Panc1 (cell line): ENCODE results near the gene FOXN4.

Source experiments
- POLR2AphosphoS5 ChIP-seq: IDR thresholded peaks from 2 replicates; pipeline ENCODE4 v1.6.1; 2012; ENCODE audit warnings: mild to moderate bottlenecking, low read depth, low read length, moderate library complexity
- SIN3A ChIP-seq: IDR thresholded peaks from 2 replicates; pipeline ENCODE4 v1.6.1; 2012; ENCODE audit warnings: low read depth, mild to moderate bottlenecking, low read length, moderate library complexity, borderline replicate concordance; ENCODE audit not compliant: insufficient read depth
- TCF7L2 ChIP-seq: IDR thresholded peaks from 2 replicates; pipeline ENCODE4 v1.6.1; 2011; ENCODE audit warnings: mild to moderate bottlenecking, low read depth, low read length, inconsistent platforms
- TF ChIP-seq, protein P1 (sequence below): fragments of 450-650 bp; IDR thresholded peaks from 2 replicates; pipeline ENCODE4 v1.5.1; 2017; ENCODE audit warnings: mild to moderate bottlenecking
- TF ChIP-seq, protein P2 (sequence below), 2 experiments: IDR thresholded peaks; 2 replicates each; pipeline ENCODE4 v1.6.1; 2011 to 2012; ENCODE audit warnings: low read depth in 2 of 2, control low read depth in 1 of 2, low read length in 1 of 2, mild to moderate bottlenecking in 1 of 2, moderate library complexity in 1 of 2; ENCODE audit not compliant: insufficient read depth in 1 of 2

DNA sequence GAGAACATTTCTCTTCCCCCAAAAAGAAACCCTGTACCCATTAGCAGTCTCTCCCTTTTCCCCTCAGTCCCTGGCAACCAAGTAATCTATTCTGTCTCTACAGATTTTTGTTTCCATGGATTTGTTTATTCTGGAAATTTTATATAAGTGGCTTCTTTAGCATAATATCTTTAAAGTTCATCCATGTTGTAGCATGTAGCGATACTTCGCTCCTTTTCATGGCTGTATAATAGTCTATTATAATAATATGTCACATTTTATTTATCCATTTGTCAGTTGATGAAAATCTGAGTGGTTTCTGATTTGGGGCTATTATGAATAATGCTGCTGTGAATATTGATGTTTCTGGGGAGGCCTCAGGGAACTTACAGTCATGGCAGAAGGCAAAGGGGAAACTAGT is 25.8 kb upstream of the FOXN4 start:
- TF ChIP-seq, protein P1, sequence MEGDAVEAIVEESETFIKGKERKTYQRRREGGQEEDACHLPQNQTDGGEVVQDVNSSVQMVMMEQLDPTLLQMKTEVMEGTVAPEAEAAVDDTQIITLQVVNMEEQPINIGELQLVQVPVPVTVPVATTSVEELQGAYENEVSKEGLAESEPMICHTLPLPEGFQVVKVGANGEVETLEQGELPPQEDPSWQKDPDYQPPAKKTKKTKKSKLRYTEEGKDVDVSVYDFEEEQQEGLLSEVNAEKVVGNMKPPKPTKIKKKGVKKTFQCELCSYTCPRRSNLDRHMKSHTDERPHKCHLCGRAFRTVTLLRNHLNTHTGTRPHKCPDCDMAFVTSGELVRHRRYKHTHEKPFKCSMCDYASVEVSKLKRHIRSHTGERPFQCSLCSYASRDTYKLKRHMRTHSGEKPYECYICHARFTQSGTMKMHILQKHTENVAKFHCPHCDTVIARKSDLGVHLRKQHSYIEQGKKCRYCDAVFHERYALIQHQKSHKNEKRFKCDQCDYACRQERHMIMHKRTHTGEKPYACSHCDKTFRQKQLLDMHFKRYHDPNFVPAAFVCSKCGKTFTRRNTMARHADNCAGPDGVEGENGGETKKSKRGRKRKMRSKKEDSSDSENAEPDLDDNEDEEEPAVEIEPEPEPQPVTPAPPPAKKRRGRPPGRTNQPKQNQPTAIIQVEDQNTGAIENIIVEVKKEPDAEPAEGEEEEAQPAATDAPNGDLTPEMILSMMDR = no peak
- TF ChIP-seq SIN3A (no peak), POLR2AphosphoS5 (no peak), TCF7L2 (no peak)
- TF ChIP-seq, protein P2, sequence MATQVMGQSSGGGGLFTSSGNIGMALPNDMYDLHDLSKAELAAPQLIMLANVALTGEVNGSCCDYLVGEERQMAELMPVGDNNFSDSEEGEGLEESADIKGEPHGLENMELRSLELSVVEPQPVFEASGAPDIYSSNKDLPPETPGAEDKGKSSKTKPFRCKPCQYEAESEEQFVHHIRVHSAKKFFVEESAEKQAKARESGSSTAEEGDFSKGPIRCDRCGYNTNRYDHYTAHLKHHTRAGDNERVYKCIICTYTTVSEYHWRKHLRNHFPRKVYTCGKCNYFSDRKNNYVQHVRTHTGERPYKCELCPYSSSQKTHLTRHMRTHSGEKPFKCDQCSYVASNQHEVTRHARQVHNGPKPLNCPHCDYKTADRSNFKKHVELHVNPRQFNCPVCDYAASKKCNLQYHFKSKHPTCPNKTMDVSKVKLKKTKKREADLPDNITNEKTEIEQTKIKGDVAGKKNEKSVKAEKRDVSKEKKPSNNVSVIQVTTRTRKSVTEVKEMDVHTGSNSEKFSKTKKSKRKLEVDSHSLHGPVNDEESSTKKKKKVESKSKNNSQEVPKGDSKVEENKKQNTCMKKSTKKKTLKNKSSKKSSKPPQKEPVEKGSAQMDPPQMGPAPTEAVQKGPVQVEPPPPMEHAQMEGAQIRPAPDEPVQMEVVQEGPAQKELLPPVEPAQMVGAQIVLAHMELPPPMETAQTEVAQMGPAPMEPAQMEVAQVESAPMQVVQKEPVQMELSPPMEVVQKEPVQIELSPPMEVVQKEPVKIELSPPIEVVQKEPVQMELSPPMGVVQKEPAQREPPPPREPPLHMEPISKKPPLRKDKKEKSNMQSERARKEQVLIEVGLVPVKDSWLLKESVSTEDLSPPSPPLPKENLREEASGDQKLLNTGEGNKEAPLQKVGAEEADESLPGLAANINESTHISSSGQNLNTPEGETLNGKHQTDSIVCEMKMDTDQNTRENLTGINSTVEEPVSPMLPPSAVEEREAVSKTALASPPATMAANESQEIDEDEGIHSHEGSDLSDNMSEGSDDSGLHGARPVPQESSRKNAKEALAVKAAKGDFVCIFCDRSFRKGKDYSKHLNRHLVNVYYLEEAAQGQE (IDR thresholded peaks at IDR 0.05; ENCODE audit: insufficient read depth in 1 of 2, low read depth in 2 of 2, low read length in 1 of 2) = no peak
